ENCODE results near the gene RFXAP.

- peak; percentile 44; the same call in 1 of the 2 replicates for TF ChIP-seq POLR2AphosphoS5 (IDR thresholded peaks at IDR 0.05; ENCODE audit: borderline replicate concordance, low read depth, low read length)
- no peak for TF ChIP-seq FOXP2 (optimal IDR thresholded peaks at IDR 0.05; ENCODE audit: control extremely low read depth, extremely low read length, insufficient read depth)
- TF ChIP-seq EZH2 (IDR thresholded peaks at IDR 0.05) = no peak
Measured at GRCh38 chr13:36840718-36841250, 21.8 kb downstream of the RFXAP start.
